Measurements from ENCODE around the gene CPPED1.

Gene CPPED1

DNA sequence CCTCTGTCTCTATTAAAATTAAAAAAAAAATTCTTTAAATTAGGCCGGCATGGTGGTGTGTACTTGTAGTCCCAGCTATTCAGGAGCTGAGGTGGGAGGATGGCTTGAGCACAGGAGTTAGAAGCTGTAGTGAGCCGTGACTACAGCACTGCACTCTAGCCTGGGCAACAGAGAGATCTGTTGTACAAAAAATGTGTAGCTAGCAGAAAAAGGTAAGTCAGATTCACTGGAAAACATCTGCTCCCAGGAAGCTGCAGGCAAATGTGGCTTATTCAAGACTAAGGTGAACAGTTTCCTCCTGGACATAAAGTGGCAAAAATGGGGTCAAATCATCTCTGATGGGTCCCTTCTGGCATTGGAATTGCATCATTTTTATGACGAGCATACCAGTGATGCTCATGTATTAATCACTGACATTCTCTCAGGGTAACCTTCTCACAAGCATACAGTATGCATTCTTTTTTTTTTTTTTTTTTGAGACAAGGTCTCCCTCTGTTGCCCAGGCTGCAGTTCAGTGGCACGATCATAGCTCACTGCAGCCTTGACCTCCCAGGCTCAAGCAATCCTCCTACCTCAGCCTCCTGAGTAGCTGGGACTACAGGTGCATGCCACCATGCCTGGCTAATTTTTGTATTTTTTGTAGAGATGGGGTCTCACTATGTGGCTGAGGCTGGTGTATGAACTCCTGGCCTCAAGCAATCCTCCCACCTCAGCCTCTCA lies 48.7 kb downstream of the CPPED1 start:
- no peaks in the 10 kb centered on the region for H3K36me3 ChIP-seq (ENCODE audit: control insufficient read depth, insufficient read depth, low read length)
- H3K9me3 ChIP-seq (ENCODE audit: control insufficient read depth, low read length) = no peaks in the 10 kb centered on the region
- 93% methylated on average over 3 of the region's 4 CpGs for WGBS, 2 experiments (ENCODE audit: insufficient coverage in 2 of 2)
- no peak overlapping the region for H3K27ac ChIP-seq (ENCODE audit: low read depth, low read length, severe bottlenecking)
- H3K4me1 ChIP-seq (ENCODE audit: control insufficient read depth, insufficient read depth, low read length, poor library complexity, severe bottlenecking) = peaks cover 13% of the 10 kb centered on the region
- no peak overlapping the region for H3K4me3 ChIP-seq (ENCODE audit: extremely low read depth, insufficient read depth, low read length, poor library complexity, severe bottlenecking)

DNA sequence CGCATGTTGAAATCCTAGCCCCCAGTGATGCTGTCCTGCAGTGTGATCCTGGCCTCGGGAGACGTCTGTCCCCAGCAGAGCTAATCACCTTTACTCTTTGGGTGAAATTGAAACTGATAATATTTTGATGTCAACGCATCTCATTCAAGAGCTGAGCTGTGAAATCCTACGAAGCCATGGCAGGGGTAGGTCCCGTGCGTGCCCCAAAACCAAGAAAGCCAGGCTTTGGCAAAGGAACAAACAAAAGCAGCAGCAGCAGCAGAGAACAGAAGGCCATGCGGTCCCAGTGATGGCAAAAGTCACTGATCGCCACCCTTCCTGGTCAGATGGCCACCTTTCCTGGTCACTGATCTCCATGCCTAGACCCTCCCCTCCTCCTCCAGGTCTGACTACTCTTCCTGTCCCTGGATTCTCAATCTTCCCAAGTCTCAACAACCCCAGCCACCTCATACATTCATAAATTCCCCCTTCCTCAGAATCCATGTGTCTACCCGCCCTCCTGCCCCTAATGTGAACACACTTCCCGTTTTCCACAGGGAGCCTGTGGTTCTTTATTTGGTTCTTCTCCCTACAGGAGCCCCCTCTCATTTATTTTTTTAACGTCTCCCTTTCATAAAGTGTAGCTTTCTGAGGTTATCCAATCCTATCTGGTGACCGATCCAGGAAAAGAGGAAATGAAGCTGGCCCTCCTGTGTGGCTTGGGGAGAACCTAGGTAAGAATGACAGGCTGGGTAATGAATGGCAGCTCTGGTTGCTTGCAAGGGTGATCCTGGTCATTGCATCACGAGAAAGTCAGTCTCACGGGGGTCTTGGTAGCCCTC lies 50.3 kb downstream of the CPPED1 start:
- Histone ChIP-seq H3K36me3 (ENCODE audit: control insufficient read depth, insufficient read depth, low read length) (no peaks in the 10 kb centered on the region), H3K4me1 (ENCODE audit: control insufficient read depth, insufficient read depth, low read length, poor library complexity, severe bottlenecking) (peaks cover 10% of the 10 kb centered on the region), H3K4me3 (ENCODE audit: extremely low read depth, insufficient read depth, low read length, poor library complexity, severe bottlenecking) (no peak overlapping the region), H3K27ac (ENCODE audit: low read depth, low read length, severe bottlenecking) (no peak overlapping the region), H3K9me3 (ENCODE audit: control insufficient read depth, low read length) (no peaks in the 10 kb centered on the region)
- WGBS, 2 experiments (ENCODE audit: insufficient coverage in 2 of 2) = 89 to 93% methylated on average over 12 to 15 of the region's 15 CpGs

- H3K36me3 ChIP-seq (ENCODE audit: control insufficient read depth, insufficient read depth, low read length) = no peaks in the 10 kb centered on the region
- H3K27ac ChIP-seq (ENCODE audit: low read depth, low read length, severe bottlenecking) = no peak overlapping the region
- no CpG with 5 or more reads among the region's 2 CpGs for WGBS, 2 experiments (ENCODE audit: insufficient coverage in 2 of 2)
- H3K4me3 ChIP-seq (ENCODE audit: extremely low read depth, insufficient read depth, low read length, poor library complexity, severe bottlenecking) = no peak overlapping the region
- no peaks in the 10 kb centered on the region for H3K4me1 ChIP-seq (ENCODE audit: control insufficient read depth, insufficient read depth, low read length, poor library complexity, severe bottlenecking)
- no peaks in the 10 kb centered on the region for H3K9me3 ChIP-seq (ENCODE audit: control insufficient read depth, low read length)
Observed at GRCh38 chr16:12752159-12752558, 51.5 kb downstream of the CPPED1 start.

- Histone ChIP-seq H3K9me3 (ENCODE audit: control insufficient read depth, low read length) (no peaks in the 10 kb centered on the region), H3K27ac (ENCODE audit: low read depth, low read length, severe bottlenecking) (no peak overlapping the region), H3K36me3 (ENCODE audit: control insufficient read depth, insufficient read depth, low read length) (no peaks in the 10 kb centered on the region), H3K4me3 (ENCODE audit: extremely low read depth, insufficient read depth, low read length, poor library complexity, severe bottlenecking) (no peak overlapping the region), H3K4me1 (ENCODE audit: control insufficient read depth, insufficient read depth, low read length, poor library complexity, severe bottlenecking) (no peaks in the 10 kb centered on the region)
- 86 to 92% methylated on average over 4 to 7 of the region's 9 CpGs for WGBS, 2 experiments (ENCODE audit: insufficient coverage in 2 of 2)
Observed at GRCh38 chr16:12750554-12750918, 53.2 kb downstream of the CPPED1 start.

- H3K36me3 ChIP-seq (ENCODE audit: control insufficient read depth, insufficient read depth, low read length) = no peaks in the 10 kb centered on the region
- no peaks in the 10 kb centered on the region for H3K4me1 ChIP-seq (ENCODE audit: control insufficient read depth, insufficient read depth, low read length, poor library complexity, severe bottlenecking)
- WGBS, 2 experiments (ENCODE audit: insufficient coverage in 2 of 2) = 93 to 100% methylated on average over 2 of the region's 2 CpGs
- no peak overlapping the region for H3K27ac ChIP-seq (ENCODE audit: low read depth, low read length, severe bottlenecking)
- H3K9me3 ChIP-seq (ENCODE audit: control insufficient read depth, low read length) = peaks cover 4% of the 10 kb centered on the region
- H3K4me3 ChIP-seq (ENCODE audit: extremely low read depth, insufficient read depth, low read length, poor library complexity, severe bottlenecking) = no peak overlapping the region
Observed at GRCh38 chr16:12749076-12749475, 54.6 kb downstream of the CPPED1 start.

DNA sequence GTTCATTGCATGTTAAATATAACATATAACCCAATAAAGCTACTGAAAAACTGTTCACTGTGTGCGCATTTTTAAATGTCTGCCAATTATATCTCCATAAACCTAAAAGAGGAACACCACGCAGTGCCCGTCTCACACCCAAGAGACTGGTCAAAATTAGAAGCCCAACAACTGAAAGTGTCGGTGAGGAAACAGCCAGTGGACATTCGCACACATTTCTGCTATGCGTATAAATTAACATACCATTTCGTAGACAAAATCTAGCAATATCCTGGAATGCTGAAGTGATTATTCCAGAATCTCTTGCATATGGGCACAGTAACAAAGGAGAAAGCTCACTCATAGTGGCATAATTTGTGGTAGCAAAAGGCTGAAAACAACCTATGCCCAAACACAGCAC lies 55.9 kb downstream of the CPPED1 start:
- no peak overlapping the region for H3K4me3 ChIP-seq (ENCODE audit: extremely low read depth, insufficient read depth, low read length, poor library complexity, severe bottlenecking)
- H3K9me3 ChIP-seq (ENCODE audit: control insufficient read depth, low read length) = peaks cover 4% of the 10 kb centered on the region
- no peaks in the 10 kb centered on the region for H3K4me1 ChIP-seq (ENCODE audit: control insufficient read depth, insufficient read depth, low read length, poor library complexity, severe bottlenecking)
- H3K27ac ChIP-seq (ENCODE audit: low read depth, low read length, severe bottlenecking) = no peak overlapping the region
- WGBS, 2 experiments (ENCODE audit: insufficient coverage in 2 of 2) = 96 to 97% methylated on average over 4 to 6 of the region's 7 CpGs
- H3K36me3 ChIP-seq (ENCODE audit: control insufficient read depth, insufficient read depth, low read length) = no peaks in the 10 kb centered on the region

DNA sequence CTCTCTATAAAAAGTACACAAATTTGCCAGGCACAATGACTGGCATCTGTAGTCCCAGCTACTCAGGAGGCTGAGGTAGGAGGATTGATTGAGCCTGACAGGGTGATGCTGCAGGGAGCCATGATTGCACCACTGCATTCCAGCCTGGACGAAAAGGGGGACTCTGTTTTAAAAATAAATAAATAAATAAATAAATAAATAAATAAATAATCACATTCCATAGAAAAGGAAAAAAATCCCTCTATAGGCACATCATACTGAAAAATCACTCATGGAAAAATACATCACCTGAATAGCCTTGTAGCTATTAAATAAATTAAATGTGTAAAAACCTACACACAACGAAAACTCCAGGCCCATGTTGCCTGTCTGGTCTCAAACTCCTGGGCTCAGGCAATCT lies 56.4 kb downstream of the CPPED1 start:
- Histone ChIP-seq H3K36me3 (ENCODE audit: control insufficient read depth, insufficient read depth, low read length) (no peaks in the 10 kb centered on the region), H3K9me3 (ENCODE audit: control insufficient read depth, low read length) (peaks cover 4% of the 10 kb centered on the region), H3K27ac (ENCODE audit: low read depth, low read length, severe bottlenecking) (no peak overlapping the region), H3K4me3 (ENCODE audit: extremely low read depth, insufficient read depth, low read length, poor library complexity, severe bottlenecking) (no peak overlapping the region), H3K4me1 (ENCODE audit: control insufficient read depth, insufficient read depth, low read length, poor library complexity, severe bottlenecking) (no peaks in the 10 kb centered on the region)
- 100% methylated on average over 1 of the region's 2 CpGs; no CpG with 5 or more reads in 1 of the 2 experiments for WGBS, 2 experiments (ENCODE audit: insufficient coverage in 2 of 2)

- Histone ChIP-seq H3K9me3 (ENCODE audit: control insufficient read depth, low read length) (peaks cover 4% of the 10 kb centered on the region), H3K4me1 (ENCODE audit: control insufficient read depth, insufficient read depth, low read length, poor library complexity, severe bottlenecking) (no peaks in the 10 kb centered on the region), H3K27ac (ENCODE audit: low read depth, low read length, severe bottlenecking) (no peak overlapping the region), H3K4me3 (ENCODE audit: extremely low read depth, insufficient read depth, low read length, poor library complexity, severe bottlenecking) (no peak overlapping the region), H3K36me3 (ENCODE audit: control insufficient read depth, insufficient read depth, low read length) (no peaks in the 10 kb centered on the region)
- WGBS, 2 experiments (ENCODE audit: insufficient coverage in 2 of 2) = 87 to 100% methylated on average over 1 to 4 of the region's 4 CpGs
Observed at GRCh38 chr16:12744860-12745259, 58.8 kb downstream of the CPPED1 start.

- peaks cover 4% of the 10 kb centered on the region for H3K9me3 ChIP-seq (ENCODE audit: control insufficient read depth, low read length)
- 60 to 67% methylated on average over 4 of the region's 4 CpGs for WGBS, 2 experiments (ENCODE audit: insufficient coverage in 2 of 2)
- H3K36me3 ChIP-seq (ENCODE audit: control insufficient read depth, insufficient read depth, low read length) = no peaks in the 10 kb centered on the region
- H3K4me1 ChIP-seq (ENCODE audit: control insufficient read depth, insufficient read depth, low read length, poor library complexity, severe bottlenecking) = no peaks in the 10 kb centered on the region
- H3K4me3 ChIP-seq (ENCODE audit: extremely low read depth, insufficient read depth, low read length, poor library complexity, severe bottlenecking) = no peak overlapping the region
- no peak overlapping the region for H3K27ac ChIP-seq (ENCODE audit: low read depth, low read length, severe bottlenecking)
Observed at GRCh38 chr16:12742741-12743140, 60.9 kb downstream of the CPPED1 start.

- no peak overlapping the region for H3K4me3 ChIP-seq (ENCODE audit: extremely low read depth, insufficient read depth, low read length, poor library complexity, severe bottlenecking)
- H3K9me3 ChIP-seq (ENCODE audit: control insufficient read depth, low read length) = peaks cover 4% of the 10 kb centered on the region
- no peaks in the 10 kb centered on the region for H3K4me1 ChIP-seq (ENCODE audit: control insufficient read depth, insufficient read depth, low read length, poor library complexity, severe bottlenecking)
- no peaks in the 10 kb centered on the region for H3K36me3 ChIP-seq (ENCODE audit: control insufficient read depth, insufficient read depth, low read length)
- H3K27ac ChIP-seq (ENCODE audit: low read depth, low read length, severe bottlenecking) = no peak overlapping the region
- WGBS, 2 experiments (ENCODE audit: insufficient coverage in 2 of 2) = 89 to 95% methylated on average over 3 to 4 of the region's 6 CpGs
Observed at GRCh38 chr16:12740986-12741610, 62.6 kb downstream of the CPPED1 start.

Data from mesodermal cell (in vitro differentiated cells).